GM20431 (cell line): ENCODE measurements around the gene CHRNB2.

Experiments
- in situ Hi-C: fragments of 300-500 bp; cut with MseI, MboI; formaldehyde crosslinking; loops from one replicate; pipeline ENCODE4 v1.15.0; 2020; ENCODE audit warnings: low sequenced_read_pairs; ENCODE audit not compliant: unreplicated experiment

CHRNB2 gene

DNA sequence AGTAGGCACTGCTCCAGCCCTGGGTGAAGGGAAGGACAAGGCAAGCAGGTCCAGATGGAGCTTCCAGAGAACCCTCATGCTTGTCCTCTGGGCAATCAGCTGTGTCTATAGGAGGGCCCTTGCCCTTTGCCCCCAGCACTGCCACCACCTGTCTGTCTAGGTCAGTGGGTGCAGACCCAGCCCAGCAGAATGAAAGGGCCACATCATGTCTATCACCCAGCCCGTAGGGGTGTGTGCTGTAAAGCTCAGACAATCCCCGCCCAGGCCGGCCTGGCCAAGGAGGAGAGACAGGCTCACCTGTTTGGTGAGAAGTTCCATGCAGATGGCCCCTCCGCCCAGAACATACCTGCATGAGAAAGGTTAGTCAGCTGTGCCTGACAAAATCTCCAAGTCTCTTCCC lies 16.1 kb upstream of the CHRNB2 start:
- in situ Hi-C loops = no loop called here

DNA sequence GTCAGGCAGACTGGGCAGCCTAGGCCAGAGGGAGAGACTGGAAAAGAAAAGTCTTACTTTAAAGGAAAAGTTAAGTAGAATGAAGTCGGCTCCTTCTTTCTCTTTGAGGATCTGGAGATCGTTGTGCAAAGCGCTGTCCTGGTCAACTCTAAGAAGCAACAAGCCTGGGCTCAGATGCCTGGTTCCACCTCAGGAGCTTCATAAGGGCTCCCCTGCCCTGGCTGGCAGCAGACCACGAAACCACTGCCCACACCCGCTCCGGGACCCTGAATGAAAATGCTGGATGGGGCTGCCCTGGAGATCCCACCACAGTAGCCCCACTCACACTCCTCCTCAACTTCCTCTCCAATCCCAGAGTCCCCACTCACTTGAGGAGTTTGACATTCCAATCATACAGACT lies 15.5 kb upstream of the CHRNB2 start:
- in situ Hi-C loops = no loop called here

DNA sequence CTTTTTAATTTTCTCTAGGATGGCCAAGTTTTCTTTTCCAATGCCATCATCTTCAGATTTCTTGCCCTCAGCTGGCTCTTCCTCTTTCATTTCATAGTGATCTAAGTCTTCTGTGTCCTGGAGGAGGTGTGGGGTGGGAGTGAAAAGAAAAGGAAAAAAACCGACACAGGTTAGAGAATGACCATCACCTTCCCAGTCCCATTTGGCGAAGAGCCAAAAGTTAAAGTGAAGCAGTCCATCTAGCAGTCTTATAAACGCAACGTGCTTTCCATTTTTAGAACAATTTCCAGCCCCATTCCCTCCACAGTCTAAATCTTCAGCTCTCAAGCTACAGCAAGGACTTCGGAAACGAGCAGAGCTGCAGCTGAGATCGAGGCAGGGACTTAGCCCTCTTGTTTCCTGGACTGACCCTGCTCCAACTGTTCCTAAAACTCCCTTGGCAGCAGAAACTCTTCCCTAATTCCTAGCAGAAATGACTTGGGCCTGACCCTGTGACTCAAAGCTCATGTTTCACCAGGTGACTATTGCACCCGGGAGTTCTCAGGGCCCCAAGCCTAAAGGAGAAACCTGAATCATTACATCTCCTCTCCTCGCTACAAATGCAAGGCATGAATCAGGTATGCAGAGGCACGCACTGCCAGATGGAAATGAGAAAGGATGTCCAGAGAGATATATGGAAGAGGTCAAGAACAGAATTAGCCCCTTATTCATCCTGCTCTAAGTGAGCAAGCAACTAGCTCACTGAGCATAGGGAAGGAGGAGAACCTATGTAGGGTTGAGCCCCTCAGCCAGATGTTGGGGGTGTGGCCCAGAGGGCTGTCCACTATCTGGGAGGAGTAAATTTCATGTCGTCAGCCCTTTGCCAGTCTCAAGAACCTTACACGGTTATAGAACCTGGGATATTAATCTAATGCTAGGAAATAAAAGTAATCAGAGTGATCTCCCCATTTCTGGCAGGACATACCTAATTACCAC lies 14.2 kb upstream of the CHRNB2 start:
- in situ Hi-C loops = no loop called here

DNA sequence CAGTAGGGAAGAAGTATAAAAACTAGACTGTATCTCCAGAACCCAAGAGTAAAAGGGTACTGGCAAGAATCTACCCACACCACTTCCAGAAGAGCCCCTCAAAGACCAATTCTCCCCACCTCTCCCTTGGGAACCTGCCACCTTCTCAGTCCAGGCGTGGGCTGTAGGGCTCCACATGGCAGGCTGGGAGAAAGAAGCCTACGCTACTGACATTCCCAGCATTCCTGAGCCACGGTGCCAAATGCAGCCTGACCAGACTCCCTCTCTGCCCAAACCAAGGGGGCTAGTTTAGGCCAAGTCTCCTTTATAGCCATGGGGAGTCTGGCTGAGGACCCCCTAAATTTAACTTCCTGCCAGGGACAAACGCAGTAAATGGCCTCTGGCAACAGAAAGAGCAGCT lies 11.2 kb upstream of the CHRNB2 start:
- in situ Hi-C loops = no loop called here

DNA sequence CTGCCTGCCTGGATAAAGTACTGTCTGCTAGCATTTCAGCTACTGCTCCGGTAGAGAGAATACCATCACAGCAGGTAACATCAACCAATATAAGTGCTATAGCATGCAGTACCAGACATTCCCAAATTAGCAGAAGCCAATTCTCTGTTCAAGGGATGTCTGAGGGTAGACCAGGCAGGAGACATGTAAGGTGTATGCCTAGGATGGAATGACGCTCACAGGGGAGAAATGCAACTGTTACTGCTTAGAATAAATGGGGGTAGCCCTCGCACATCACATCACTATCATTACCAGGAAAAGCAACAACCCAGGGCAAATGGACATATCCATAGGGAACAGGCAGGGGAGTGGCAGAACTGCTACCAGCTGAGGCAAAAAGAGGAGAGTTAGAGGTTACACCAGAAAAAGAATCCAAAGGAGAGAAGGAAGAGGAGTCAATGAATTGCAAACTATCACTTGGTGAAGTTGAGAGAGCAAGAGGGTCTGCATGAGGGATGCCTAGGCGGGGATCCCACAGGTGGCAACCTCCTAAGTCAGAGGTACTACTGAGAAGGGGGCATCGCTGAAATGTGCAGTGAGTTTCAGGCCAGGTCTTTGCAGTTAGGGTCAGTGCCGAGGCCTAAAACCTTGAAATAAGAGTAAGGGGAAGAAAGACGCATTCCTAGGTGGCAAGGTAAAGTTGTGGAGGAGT lies 10.2 kb upstream of the CHRNB2 start:
- in situ Hi-C loops = no loop called here

DNA sequence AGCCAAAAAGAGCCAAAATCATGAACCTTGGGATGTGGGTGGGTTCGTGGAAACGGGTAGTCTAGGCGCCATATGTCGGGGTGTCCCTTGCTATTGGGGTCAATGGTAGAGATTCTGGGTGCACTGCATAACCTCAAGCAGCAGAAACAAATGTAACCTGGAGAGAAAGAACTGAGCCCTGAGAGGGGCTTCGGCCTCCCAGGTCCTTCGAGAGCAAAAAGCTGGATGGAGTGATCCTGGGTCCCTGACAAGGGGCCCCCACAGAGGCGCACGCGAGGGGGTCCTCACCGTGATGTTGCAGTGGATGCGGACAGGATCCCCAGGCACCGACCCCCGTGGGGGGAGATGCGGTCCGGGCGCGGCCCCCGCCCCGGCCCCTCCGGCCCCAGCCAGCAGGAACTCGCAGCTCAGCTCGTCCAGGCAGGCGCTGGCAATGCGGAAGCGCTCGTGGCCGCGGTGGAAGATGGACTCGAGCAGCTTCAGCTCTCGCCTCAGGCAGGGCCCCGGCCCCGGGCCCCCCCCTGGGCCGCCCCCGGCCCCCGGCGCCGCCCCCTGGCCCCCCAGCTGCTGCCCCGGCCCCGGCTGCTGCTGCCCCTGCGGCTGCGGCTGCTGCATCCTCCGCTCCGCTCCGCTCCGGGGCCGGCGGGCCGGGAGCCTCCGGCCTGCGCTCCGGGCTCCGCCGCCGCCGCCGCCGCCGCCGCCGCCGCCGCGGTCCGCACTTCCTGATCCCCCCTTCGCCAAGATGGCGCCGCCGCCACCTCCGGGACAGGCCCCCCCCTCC lies 9.4 kb upstream of the CHRNB2 start, which contains the start of gene UBE2Q1:
UBE2Q1 (minus strand) TSS at position 724 of the 781 bp plus-strand sequence; CDS start at position 615, 109 bp downstream.
- in situ Hi-C loops = no loop called here

DNA sequence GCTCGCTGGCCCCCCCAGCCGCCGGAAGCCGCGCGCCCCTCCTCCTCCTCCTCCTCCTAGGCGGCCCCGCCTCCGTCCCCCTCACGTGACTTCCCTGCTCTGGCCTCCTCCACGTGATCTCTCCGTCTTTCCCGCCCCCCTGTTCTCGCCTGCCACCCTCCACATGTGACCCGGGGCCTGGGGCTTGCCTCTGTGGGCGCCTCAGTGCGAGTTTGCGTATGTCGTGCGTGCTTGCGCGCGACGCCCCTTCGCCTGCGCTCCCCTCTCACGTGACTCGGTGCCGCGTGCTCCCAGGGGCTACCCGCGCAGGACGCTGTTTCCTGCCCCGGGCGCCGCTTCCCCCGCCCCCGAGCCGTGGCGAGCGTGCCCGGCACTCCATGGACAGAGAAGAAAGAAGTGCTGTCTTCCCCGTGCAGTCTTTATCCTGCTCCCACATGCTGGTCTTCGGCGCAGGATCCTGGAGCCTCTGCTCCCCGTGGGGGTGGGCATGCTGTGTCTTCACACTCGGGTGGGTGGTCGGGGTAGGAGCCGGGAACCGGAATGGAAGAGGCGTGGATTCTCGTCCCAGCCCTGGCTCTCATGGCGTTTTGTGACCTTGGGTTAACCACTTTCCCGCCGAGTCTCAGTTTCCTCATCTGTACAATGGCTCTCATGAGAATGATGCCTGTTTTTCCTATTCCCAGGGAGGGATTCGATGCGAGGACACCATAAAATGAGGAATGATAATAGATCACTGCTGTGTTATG lies 8.7 kb upstream of the CHRNB2 start:
- in situ Hi-C loops = no loop called here

DNA sequence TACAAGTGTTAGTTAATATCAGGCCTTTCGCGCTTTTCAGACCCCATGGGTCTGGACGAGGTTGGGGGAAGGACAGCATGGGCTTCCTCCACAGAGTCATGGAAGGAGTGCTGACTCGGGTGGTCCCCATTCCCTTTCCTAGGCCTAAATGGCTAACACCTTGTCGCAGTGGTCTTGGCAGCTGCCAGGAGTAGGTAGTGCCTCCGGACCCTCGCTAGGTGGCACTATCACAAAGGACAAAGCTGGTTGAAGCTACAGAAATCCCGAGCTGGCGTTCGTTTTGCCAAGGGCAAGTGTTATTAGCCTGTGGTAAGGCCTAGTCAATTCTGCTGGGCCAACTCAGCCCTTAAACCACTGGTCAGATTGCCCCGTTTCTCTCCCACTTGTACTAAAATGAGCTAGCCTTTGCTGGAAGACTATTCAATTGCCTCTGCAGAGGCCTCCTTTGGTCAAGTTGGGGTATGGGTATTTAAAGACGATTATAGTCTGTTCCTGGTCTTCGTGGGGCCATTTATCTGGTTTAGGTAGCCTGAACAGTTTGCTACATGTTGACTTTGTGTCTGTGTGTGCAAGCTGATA lies 8.0 kb upstream of the CHRNB2 start:
- in situ Hi-C loops = no loop called here

DNA sequence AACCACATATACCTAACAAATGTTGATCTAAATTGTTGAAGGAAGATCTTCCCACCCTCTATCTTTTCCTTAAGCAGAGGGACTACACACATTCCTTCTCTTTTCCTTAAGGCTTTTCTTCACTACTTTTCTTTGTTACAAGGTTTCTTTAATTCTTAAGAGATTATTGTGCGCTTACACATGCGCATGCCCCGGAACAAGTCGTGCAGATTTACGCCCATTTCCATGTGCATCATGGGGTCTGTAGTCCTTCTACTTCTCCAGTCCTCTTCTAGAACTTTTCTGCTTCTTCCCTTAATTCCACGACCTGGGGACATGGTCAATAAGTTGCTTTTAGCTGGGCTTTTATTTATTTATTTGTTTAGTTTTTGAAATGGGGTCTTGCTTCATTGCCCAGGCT lies 1.7 kb upstream of the CHRNB2 start:
- in situ Hi-C loops = no loop called here

DNA sequence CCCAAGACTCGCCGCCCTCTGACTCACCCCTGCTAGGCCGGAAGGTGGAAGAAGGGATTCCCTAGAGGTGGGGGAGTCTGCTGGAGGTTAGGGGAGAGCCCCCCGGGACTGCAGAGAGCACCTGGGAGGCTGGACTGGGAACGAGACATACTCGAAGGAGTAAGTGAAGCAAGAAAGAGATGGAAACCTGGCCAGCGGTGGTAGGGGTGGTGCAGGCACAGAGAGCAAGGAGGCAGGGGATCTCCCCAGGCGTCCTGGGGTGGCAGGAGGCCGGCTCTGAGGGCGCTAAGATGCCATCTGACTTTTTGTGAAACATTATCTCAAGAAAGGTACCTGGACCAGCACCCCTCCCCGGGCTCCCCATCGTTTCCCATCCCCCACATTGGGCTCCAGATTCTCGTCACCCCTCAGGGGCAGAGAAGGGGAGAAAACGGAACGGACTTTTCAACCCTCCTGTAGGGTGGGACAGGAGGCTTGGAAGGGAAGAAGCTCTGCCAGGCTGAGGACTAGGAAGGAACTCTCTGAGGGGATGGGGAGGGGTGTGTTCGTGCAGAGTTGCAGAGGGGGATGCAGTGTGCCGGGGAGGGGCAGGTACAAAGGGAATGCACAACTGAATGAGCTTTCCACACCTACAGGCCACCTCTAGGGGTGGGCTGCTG lies 708 bp downstream of the CHRNB2 start:
- in situ Hi-C loops = no loop called here

DNA sequence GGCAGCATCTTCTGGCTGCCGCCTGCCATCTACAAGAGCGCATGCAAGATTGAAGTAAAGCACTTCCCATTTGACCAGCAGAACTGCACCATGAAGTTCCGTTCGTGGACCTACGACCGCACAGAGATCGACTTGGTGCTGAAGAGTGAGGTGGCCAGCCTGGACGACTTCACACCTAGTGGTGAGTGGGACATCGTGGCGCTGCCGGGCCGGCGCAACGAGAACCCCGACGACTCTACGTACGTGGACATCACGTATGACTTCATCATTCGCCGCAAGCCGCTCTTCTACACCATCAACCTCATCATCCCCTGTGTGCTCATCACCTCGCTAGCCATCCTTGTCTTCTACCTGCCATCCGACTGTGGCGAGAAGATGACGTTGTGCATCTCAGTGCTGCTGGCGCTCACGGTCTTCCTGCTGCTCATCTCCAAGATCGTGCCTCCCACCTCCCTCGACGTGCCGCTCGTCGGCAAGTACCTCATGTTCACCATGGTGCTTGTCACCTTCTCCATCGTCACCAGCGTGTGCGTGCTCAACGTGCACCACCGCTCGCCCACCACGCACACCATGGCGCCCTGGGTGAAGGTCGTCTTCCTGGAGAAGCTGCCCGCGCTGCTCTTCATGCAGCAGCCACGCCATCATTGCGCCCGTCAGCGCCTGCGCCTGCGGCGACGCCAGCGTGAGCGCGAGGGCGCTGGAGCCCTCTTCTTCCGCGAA lies 3.8 kb downstream of the CHRNB2 start:
- in situ Hi-C loops = no loop called here

DNA sequence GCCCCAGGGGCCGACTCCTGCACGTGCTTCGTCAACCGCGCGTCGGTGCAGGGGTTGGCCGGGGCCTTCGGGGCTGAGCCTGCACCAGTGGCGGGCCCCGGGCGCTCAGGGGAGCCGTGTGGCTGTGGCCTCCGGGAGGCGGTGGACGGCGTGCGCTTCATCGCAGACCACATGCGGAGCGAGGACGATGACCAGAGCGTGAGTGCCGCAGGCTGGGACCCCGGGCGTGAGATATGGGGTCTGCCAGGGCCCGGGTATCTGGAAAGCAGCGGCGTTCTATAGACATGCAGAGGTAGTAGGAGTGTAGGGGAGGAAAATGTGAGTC lies 4.3 kb downstream of the CHRNB2 start:
- in situ Hi-C loops = no loop called here

DNA sequence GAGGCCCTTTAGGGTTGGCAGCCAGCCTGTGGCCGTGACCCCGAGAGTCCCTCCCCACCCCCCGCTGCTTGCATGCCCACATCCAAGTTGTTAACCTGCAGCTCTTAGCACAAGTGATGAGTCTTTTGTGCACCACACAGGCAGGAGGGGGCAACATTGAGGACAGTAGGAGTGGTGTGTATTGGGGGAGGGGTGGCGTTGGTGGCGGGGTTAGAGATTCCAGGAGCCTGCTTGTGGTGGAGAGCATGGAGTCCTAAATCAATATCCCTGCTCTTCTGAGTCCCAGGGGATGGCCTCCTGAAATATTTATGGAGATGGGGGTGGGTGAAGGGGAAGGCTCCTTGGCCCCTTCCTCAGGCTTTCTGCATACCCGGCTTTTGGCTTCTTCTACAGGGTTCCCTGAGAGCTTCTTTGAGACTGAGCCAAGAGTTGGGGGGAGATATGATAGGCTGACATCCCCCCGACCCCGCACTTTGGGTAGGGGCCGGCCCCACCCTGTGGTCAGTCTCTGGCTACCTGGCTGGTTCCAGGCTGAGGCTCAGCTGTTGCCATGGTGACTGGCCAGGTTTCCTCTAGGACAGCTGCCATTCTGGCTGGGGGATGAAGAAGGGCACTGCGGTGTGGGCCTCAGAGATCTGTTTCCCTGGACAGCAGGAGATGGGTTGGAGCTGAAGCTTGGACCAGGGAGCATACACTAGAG lies 5.0 kb downstream of the CHRNB2 start:
- in situ Hi-C loops = no loop called here

DNA sequence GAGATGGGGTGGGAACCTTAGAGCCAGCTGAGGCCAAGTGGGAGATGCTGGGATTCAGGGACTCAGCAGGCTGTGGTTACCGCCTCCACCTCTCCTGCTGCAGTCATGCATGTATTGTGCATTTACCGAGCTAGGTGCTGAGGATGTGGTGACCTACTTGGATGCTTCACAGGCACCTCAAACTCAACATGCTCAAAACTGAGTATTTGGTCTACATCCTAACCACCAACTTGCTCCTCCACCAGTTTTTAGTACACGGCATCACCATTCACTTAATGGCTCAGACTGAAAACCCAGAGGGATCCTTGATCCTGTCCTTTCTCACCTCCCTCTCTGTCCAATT lies 5.6 kb downstream of the CHRNB2 start:
- in situ Hi-C loops = no loop called here

DNA sequence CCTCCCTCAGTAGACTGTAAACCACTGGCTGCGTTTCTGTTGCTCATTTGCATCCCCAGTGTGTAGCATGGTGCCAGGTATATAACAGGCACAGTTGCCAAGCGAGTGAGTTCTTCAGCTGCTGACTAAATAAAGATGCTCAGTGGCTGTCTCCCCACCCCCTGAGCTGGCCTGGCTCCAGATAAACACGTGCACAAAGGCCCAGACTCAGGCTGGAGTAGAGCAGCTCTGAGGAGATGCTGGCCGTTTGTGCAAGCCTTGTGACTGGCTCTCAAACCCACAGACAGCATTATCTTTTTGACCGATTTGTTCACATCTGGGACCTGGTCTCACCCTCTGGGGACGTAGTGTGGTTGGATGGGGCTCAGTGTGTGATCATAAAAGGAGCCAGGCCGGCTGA lies 7.1 kb downstream of the CHRNB2 start:
- in situ Hi-C loops = no loop called here

DNA sequence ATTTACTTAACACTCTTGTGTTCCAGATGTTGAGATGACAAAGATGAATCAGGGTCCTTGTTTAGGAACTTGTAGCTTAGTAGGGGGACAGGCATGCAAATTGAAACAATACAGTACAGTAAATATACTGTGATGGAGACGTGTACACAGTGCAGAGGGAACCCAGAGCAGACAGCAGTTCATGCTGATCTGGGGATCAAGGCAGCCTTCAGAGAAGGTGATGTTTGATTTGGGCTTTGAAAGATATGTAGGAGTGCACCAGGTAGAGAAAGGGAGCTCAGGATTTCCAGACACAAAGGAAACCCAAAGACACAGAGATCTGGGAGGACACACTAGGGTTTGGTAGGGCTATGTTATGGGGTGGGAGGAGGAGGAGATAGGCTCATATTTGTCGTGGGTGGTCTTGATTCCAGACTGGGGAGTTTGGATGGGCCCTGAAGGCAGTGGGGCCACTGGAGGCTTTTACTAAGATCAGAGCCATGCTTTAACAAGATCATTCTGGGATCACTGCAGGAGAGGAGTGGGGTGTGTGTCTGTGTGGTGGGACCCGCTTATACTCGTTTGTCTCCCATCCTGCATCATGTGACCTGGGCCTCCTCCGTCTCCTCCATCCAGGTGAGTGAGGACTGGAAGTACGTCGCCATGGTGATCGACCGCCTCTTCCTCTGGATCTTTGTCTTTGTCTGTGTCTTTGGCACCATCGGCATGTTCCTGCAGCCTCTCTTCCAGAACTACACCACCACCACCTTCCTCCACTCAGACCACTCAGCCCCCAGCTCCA lies 7.8 kb downstream of the CHRNB2 start:
- in situ Hi-C loops = no loop called here

DNA sequence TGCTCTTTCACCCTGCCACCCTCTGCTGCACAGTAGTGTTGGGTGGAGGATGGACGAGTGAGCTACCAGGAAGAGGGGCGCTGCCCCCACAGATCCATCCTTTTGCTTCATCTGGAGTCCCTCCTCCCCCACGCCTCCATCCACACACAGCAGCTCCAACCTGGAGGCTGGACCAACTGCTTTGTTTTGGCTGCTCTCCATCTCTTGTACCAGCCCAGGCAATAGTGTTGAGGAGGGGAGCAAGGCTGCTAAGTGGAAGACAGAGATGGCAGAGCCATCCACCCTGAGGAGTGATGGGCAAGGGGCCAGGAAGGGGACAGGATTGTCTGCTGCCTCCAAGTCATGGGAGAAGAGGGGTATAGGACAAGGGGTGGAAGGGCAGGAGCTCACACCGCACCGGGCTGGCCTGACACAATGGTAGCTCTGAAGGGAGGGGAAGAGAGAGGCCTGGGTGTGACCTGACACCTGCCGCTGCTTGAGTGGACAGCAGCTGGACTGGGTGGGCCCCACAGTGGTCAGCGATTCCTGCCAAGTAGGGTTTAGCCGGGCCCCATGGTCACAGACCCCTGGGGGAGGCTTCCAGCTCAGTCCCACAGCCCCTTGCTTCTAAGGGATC lies 8.5 kb downstream of the CHRNB2 start:
- in situ Hi-C loops = no loop called here
